ENCODE results near the gene C1orf159.

The C1orf159 gene

DNA sequence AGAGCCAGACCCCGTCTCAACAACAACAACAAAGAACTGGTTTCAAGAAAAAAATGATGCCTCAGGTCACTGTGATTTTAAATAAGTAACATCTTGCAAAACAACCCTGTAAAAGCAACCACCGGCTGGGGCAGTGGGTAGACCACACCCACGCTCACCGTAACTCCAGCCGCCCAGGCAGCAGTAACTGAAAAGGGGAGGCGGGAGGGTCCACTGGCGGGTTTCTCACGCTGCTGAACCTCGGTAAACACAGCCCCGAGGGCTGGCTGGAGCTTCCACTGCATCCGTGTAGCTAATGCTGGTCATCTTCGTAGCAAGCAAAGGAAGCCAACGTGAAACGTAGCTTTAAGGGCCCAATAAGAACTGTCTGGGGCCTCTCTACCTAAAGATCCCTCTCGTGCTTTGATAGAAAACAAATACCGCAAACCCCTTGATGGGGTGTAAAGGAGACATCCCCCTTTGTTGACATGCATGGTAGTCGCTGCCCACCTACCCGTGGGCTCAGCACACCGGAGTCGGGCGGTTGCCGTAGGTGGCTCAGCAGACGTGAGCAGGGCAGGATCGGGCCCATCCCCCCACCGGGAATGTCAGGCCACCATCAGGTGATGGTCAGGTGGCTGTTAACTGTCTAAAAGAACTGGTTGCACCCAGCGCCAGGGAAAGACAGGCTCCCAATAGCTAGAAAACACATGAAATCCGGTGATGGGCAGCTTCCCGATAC lies 4.2 kb downstream of the C1orf159 start:
- Histone ChIP-seq H3K4me3 (ENCODE audit: low read length) (no peak overlapping the region), H3K9ac (ENCODE audit: low read length) (no peak overlapping the region), H4K20me1 (ENCODE audit: insufficient read depth, low read length) (no peaks in the 10 kb centered on the region), H3K27me3 (replicated peaks; ENCODE audit: insufficient read depth, low read length) (no peaks in the 10 kb centered on the region), H3K27ac (ENCODE audit: low read length) (no peak overlapping the region), H3K36me3 (replicated peaks; ENCODE audit: insufficient read depth, low read length) (0 out of 2 replicates have a peak, but pooled peaks cover 3% of the 10 kb centered on the region), H3K9me3 (replicated peaks; ENCODE audit: insufficient read depth, low read length) (no peaks in the 10 kb centered on the region), H3F3A (ENCODE audit: insufficient read depth, low read length) (no peaks in the 10 kb centered on the region), H3K4me1 (ENCODE audit: low read length) (no peaks in the 10 kb centered on the region), H2AFZ (ENCODE audit: low read length) (no peak overlapping the region), H3K4me2 (ENCODE audit: low read depth, low read length) (no peak overlapping the region), H3K9me2 (replicated peaks; ENCODE audit: insufficient read depth, low read length) (no peaks in the 10 kb centered on the region), H3K79me2 (ENCODE audit: low read length) (peaks cover 24% of the 10 kb centered on the region)
- no peak for TF ChIP-seq EZH2phosphoT487 (IDR thresholded peaks at IDR 0.05; ENCODE audit: low read length)
- TF ChIP-seq EZH2 (optimal IDR thresholded peaks at IDR 0.05; ENCODE audit: low read depth, low read length), result no peak
- TF ChIP-seq CTCF (IDR thresholded peaks at IDR 0.05; ENCODE audit: low read length), result no peak
- DNase-seq, result no peak

DNA sequence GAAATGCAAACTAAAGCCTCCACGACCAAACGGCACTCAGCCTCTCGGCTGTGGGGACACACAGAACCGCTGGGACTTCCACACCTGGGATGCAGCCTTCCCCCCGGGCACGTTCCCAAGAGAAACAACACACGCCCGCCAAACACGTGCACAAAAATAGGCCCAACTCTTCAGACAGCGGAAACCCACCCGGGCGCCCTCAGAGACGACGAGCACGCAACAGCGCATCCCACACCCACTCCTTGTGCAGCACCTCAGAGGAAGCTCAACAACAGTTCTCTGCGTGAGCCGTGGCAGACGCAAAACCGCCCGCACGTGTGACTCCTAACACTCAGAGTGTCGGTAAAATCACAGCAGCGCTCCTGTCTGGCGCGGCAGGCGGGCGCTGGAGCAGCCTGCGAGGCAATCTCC lies 5.3 kb downstream of the C1orf159 start:
- Histone ChIP-seq H3K4me2 (ENCODE audit: low read depth, low read length) (no peak overlapping the region), H3K9me2 (replicated peaks; ENCODE audit: insufficient read depth, low read length) (no peaks in the 10 kb centered on the region), H3K9ac (ENCODE audit: low read length) (no peak overlapping the region), H2AFZ (ENCODE audit: low read length) (no peak overlapping the region), H3F3A (ENCODE audit: insufficient read depth, low read length) (no peaks in the 10 kb centered on the region), H3K4me3 (ENCODE audit: low read length) (no peak overlapping the region), H3K27me3 (replicated peaks; ENCODE audit: insufficient read depth, low read length) (no peaks in the 10 kb centered on the region), H3K36me3 (replicated peaks; ENCODE audit: insufficient read depth, low read length) (0 out of 2 replicates have a peak, but pooled peaks cover 3% of the 10 kb centered on the region), H3K4me1 (ENCODE audit: low read length) (no peaks in the 10 kb centered on the region), H3K79me2 (ENCODE audit: low read length) (peaks cover 24% of the 10 kb centered on the region), H4K20me1 (ENCODE audit: insufficient read depth, low read length) (no peaks in the 10 kb centered on the region), H3K9me3 (replicated peaks; ENCODE audit: insufficient read depth, low read length) (no peaks in the 10 kb centered on the region), H3K27ac (ENCODE audit: low read length) (no peak overlapping the region)
- no peak for DNase-seq
- TF ChIP-seq EZH2phosphoT487 (IDR thresholded peaks at IDR 0.05; ENCODE audit: low read length), result no peak
- TF ChIP-seq CTCF (IDR thresholded peaks at IDR 0.05; ENCODE audit: low read length), result no peak
- TF ChIP-seq EZH2 (optimal IDR thresholded peaks at IDR 0.05; ENCODE audit: low read depth, low read length), result no peak

DNA sequence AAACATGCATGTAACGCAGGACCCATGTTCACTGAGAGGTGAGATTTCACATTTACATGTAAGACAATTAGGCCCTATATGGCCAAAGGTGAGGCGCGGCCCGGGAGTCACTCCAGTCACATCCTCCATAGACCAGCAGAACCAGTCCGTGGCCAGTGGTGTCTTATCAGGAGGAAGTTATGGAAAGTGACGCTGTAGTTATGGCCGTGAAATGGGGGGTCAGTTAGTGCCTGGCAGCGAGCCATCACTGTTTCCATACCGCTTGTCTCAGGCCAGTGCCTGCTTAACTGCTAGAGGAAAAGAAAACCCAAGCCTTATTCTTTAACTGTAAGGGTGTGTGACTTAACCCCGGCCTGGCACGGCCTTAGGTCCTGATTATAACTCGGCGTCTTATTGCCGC lies 6.1 kb downstream of the C1orf159 start:
- TF ChIP-seq EZH2phosphoT487 (IDR thresholded peaks at IDR 0.05; ENCODE audit: low read length), result no peak
- TF ChIP-seq EZH2 (optimal IDR thresholded peaks at IDR 0.05; ENCODE audit: low read depth, low read length), result no peak
- no peak for TF ChIP-seq CTCF (IDR thresholded peaks at IDR 0.05; ENCODE audit: low read length)
- H3K27ac ChIP-seq (ENCODE audit: low read length), result no peak overlapping the region

More for the DNA sequence above, 6.1 kb downstream of the C1orf159 start:
- 0 out of 2 replicates have a peak, but pooled peaks cover 3% of the 10 kb centered on the region for H3K36me3 ChIP-seq (replicated peaks; ENCODE audit: insufficient read depth, low read length)
- H4K20me1 ChIP-seq (ENCODE audit: insufficient read depth, low read length), result no peaks in the 10 kb centered on the region
- no peaks in the 10 kb centered on the region for H3K9me3 ChIP-seq (replicated peaks; ENCODE audit: insufficient read depth, low read length)
- H3K4me3 ChIP-seq (ENCODE audit: low read length), result no peak overlapping the region
- no peaks in the 10 kb centered on the region for H3K4me1 ChIP-seq (ENCODE audit: low read length)
- H3K4me2 ChIP-seq (ENCODE audit: low read depth, low read length), result no peak overlapping the region
- no peak for DNase-seq
- H3F3A ChIP-seq (ENCODE audit: insufficient read depth, low read length), result no peaks in the 10 kb centered on the region
- no peak overlapping the region for H2AFZ ChIP-seq (ENCODE audit: low read length)
- H3K79me2 ChIP-seq (ENCODE audit: low read length), result peaks cover 21% of the 10 kb centered on the region
- no peak overlapping the region for H3K9ac ChIP-seq (ENCODE audit: low read length)
- no peaks in the 10 kb centered on the region for H3K9me2 ChIP-seq (replicated peaks; ENCODE audit: insufficient read depth, low read length)
- H3K27me3 ChIP-seq (replicated peaks; ENCODE audit: insufficient read depth, low read length), result no peaks in the 10 kb centered on the region
